HG02798 (cell line): ENCODE measurements around the gene DCUN1D2.

Experiments used
- ATAC-seq: cut with Tn5 transposase; IDR thresholded peaks from one replicate; pipeline ENCODE4 v1.9.1; 2021; ENCODE audit warnings: mild to moderate bottlenecking; ENCODE audit not compliant: unreplicated experiment, poor library complexity

Gene DCUN1D2

GRCh38 chr13:113413178-113413897 lies 77.2 kb downstream of the DCUN1D2 start:
- no peak for ATAC-seq

- ATAC-seq: no peak
Measured at GRCh38 chr13:113412440-113412839, 78.1 kb downstream of the DCUN1D2 start.

- ATAC-seq: no peak
Measured at GRCh38 chr13:113411216-113412023, 79.1 kb downstream of the DCUN1D2 start.

- no peak for ATAC-seq
Measured at GRCh38 chr13:113410472-113411201, 79.9 kb downstream of the DCUN1D2 start.

GRCh38 chr13:113408562-113408961 lies 81.9 kb downstream of the DCUN1D2 start:
- no peak for ATAC-seq

GRCh38 chr13:113407531-113408393 lies 82.7 kb downstream of the DCUN1D2 start:
- ATAC-seq: no peak

- ATAC-seq: no peak
Measured at GRCh38 chr13:113407103-113407530, 83.4 kb downstream of the DCUN1D2 start.

GRCh38 chr13:113406321-113407102 lies 84.0 kb downstream of the DCUN1D2 start:
- no peak for ATAC-seq
